HG02759 (cell line): Measurements from ENCODE around the gene CT45A9.
"Not testable (repeated sequence)": the region's sequence is repeated elsewhere in the genome, so short reads cannot be mapped to it uniquely, and the experiment has no call there.

Experiments
- ATAC-seq: cut with Tn5 transposase; IDR thresholded peaks from one replicate; pipeline ENCODE4 v1.9.1; 2021; ENCODE audit warnings: mild to moderate bottlenecking, moderate library complexity; ENCODE audit not compliant: unreplicated experiment

Gene CT45A9, protein sequence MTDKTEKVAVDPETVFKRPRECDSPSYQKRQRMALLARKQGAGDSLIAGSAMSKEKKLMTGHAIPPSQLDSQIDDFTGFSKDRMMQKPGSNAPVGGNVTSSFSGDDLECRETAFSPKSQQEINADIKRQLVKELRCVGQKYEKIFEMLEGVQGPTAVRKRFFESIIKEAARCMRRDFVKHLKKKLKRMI

DNA sequence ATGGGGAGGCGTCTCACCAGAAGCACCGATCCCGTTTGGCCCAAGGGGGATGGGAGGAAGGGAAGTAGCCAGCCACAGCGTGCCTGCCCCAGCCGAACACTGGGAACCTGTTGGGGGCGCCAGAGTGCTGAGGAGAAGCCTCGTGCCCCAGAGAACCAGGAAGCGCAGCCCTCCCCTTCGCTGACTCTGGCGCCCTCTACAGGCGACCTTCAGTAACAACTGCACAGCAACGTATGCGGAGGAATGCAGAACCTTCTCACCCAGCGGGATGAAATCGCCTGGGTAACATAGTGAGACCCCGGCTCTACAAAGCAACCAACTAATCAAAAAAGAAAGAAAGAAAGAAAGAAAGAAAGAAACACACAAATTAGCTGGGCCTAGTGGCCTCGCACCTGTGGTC lies at the start of gene CT45A9:
TSS of gene CT45A9 (minus strand) at position 101 of the 400 bp plus-strand sequence. CDS start 3,751 bp downstream, outside the sequence.
- not testable (repeated sequence) for ATAC-seq

DNA sequence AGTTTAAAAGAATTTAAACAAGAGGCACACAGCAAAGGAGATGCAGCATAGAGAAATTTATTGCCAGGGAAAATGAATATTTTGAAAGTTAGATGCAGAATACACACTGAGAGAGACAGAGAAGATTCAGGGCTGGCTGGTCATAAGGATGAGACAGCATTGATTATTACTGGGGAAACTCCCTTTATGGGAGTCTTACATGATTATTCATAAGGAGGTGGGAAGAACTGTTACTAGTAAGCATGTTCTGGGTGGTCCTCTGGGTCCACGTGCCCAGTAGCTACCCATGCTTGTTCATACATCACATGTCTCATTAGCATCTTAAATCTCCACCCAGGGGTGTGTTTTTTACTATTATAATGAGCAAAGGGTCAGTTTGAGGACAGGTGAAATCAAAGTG lies 48.9 kb upstream of the CT45A9 start:
- ATAC-seq, result peak; percentile 21

DNA sequence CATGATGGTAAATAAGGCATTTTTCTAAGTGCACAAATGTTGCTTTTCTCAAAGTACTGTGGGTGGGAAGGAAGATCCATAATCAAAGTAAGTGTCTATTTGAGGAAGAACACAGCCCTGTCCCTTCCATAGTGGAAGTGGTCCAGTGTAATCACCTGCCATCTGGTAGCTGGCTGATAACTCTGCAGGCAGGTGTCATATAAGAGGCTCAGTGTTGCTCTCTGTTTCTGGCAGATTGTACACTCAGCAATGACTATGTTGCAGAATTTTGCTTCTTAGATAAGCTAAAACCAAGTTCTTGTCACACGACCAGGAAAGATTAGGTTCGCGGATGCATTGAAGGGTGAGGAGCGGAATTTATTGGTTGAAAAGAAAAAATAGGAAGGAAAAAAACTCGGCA lies 42.8 kb upstream of the CT45A9 start:
- no peak for ATAC-seq

- ATAC-seq, result no peak
Measured at GRCh38 chrX:135910251-135910650, 38.6 kb upstream of the CT45A9 start.

DNA sequence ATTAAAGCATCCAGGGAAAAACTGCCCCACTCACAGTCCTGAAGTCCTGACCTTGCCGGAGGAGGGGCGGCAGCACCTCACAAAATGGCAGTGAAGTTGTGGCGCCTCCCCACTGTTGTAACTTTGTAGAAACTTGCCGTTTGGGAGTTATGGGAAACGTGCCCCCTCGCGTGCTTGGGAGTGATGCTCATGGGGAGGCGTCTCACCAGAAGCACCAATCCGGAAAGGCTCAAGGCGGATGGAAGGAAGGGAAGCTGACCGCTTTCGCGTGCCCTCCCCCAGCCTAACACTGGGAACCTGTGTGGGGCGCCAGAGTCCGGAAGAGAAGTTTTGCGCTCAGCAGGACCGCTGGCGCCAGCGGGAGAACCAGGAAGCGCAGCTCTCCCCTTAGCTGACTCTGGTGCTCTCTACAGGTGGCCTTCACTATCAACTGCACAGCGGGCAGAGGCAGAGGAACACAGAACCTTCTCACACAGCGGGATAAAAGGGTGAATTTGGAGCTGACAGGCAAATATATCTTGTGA lies 21.7 kb upstream of the CT45A9 start, which contains the start of the genes CT45A10 and SAGE1:
TSS of gene CT45A10 (minus strand) at position 151 of the 524 bp plus-strand sequence. CDS start 8,100 bp downstream, outside the sequence.
TSS of gene SAGE1 (plus strand) at position 423 of the 524 bp plus-strand sequence. CDS start 2,527 bp downstream, outside the sequence.
- peak; percentile 48 for ATAC-seq

GRCh38 chrX:135892781-135893180 lies 21.2 kb upstream of the CT45A9 start:
- ATAC-seq, result no peak

DNA sequence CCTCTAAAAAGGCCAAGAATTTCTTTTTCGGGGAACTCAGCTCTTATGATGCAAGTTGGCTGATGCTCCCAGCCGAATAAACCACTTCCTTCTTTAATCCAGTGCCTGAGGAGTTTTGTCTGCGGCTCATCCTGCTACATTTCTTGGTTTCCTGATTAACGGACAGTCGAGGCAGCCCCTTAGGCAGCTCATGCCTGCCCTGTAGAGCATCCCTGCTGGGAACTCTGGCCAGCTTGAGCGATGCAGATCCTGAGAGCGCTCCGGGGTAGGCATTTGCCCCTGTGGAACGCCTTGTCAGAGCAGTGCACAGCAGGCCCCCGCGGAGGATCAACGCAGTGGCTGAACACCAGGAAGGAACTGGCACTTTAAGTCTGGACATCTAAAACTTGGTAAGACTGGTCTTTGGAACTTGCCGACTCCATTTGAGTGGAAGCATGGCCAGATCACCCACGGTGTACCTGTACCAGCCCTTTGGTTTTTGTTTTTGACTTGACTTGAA lies 18.5 kb upstream of the CT45A9 start:
- no peak for ATAC-seq

DNA sequence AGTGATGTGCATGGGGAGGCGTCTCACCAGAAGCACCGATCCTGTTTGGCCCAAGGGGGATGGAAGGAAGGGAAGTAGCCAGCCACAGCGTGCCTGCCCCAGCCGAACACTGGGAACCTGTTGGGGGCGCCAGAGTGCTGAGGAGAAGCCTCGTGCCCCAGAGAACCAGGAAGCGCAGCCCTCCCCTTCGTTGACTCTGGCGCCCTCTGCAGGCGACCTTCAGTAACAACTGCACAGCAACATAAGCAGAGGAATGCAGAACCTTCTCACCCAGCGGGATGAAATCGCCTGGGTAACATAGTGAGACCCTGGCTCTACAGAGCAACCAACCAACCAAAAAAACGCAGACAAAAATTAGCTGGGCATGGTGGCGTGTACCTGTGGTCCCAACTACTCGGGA lies 17.4 kb upstream of the CT45A9 start:
- not testable (repeated sequence) for ATAC-seq

- not testable (repeated sequence) for ATAC-seq
Measured at GRCh38 chrX:135888230-135888629, 16.6 kb upstream of the CT45A9 start.

GRCh38 chrX:135882741-135883140 lies 11.1 kb upstream of the CT45A9 start:
- not testable (repeated sequence) for ATAC-seq

- not testable (repeated sequence) for ATAC-seq
Measured at GRCh38 chrX:135854438-135854837, 17.2 kb downstream of the CT45A9 start, which contains the start of gene CT45A8. TSS of gene CT45A8 (minus strand) at chrX:135854538. CDS start at chrX:135850783, 3,755 bp downstream.

DNA sequence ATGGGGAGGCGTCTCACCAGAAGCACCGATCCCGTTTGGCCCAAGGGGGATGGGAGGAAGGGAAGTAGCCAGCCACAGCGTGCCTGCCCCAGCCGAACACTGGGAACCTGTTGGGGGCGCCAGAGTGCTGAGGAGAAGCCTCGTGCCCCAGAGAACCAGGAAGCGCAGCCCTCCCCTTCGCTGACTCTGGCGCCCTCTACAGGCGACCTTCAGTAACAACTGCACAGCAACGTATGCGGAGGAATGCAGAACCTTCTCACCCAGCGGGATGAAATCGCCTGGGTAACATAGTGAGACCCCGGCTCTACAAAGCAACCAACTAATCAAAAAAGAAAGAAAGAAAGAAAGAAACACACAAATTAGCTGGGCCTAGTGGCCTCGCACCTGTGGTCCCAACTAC lies 34.4 kb downstream of the CT45A9 start, which contains the start of gene CT45A7:
TSS of gene CT45A7 (minus strand) at position 101 of the 400 bp plus-strand sequence. CDS start 3,747 bp downstream, outside the sequence.
- ATAC-seq, result not testable (repeated sequence)

DNA sequence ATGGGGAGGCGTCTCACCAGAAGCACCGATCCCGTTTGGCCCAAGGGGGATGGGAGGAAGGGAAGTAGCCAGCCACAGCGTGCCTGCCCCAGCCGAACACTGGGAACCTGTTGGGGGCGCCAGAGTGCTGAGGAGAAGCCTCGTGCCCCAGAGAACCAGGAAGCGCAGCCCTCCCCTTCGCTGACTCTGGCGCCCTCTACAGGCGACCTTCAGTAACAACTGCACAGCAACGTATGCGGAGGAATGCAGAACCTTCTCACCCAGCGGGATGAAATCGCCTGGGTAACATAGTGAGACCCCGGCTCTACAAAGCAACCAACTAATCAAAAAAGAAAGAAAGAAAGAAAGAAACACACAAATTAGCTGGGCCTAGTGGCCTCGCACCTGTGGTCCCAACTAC lies 51.7 kb downstream of the CT45A9 start, which contains the start of gene CT45A2:
TSS of gene CT45A2 (minus strand) at position 101 of the 400 bp plus-strand sequence. CDS start 3,747 bp downstream, outside the sequence.
- not testable (repeated sequence) for ATAC-seq
